Mesendoderm (in vitro differentiated cells): ENCODE measurements around the gene GYPC.
"Not testable (repeated sequence)": the region's sequence is repeated elsewhere in the genome, so short reads cannot be mapped to it uniquely, and the experiment has no call there.

Source experiments
- DNase-seq: peaks from one replicate; pipeline ENCODE4 v3.0.0; 2013
- H2AK5ac ChIP-seq: 2 replicates; pipeline ENCODE4 v1.6.1; 2013; ENCODE audit warnings: low read length, inconsistent platforms
- H2BK120ac ChIP-seq: 2 replicates; pipeline ENCODE4 v1.6.1; 2013; ENCODE audit warnings: low read depth, mild to moderate bottlenecking, low read length, moderate library complexity, mixed read lengths
- H2BK15ac ChIP-seq: replicated peaks from 2 replicates; pipeline ENCODE4 v1.6.1; 2013; ENCODE audit warnings: low read depth, mild to moderate bottlenecking, moderate library complexity
- H2BK5ac ChIP-seq: 2 replicates; pipeline ENCODE4 v1.6.1; 2013; ENCODE audit warnings: low read length, inconsistent platforms
- H3K18ac ChIP-seq: 2 replicates; pipeline ENCODE4 v1.6.1; 2013; ENCODE audit warnings: mild to moderate bottlenecking, low read length, mixed read lengths
- H3K23ac ChIP-seq: one replicate; pipeline ENCODE4 v1.6.1; 2013; ENCODE audit warnings: low read length
- H3K27ac ChIP-seq: 2 replicates; pipeline ENCODE4 v1.5.1; 2013; ENCODE audit warnings: low read depth, mild to moderate bottlenecking, inconsistent platforms, low read length, moderate library complexity
- H3K27me3 ChIP-seq: 2 replicates; pipeline ENCODE4 v1.6.1; 2013; ENCODE audit warnings: low read length, control low read depth, mild to moderate bottlenecking, inconsistent platforms; ENCODE audit not compliant: insufficient read depth, poor library complexity
- H3K36me3 ChIP-seq: 2 replicates; pipeline ENCODE4 v1.6.1; 2013; ENCODE audit warnings: low read length, inconsistent platforms; ENCODE audit not compliant: control insufficient read depth, insufficient read depth
- H3K4ac ChIP-seq: one replicate; pipeline ENCODE4 v1.6.1; 2013; ENCODE audit warnings: low read depth, mild to moderate bottlenecking, low read length, moderate library complexity
- H3K4me1 ChIP-seq: 2 replicates; pipeline ENCODE4 v1.6.1; 2013; ENCODE audit warnings: low read depth, low read length, inconsistent platforms; ENCODE audit not compliant: control insufficient read depth
- H3K4me2 ChIP-seq: 2 replicates; pipeline ENCODE4 v1.6.1; 2013; ENCODE audit warnings: low read length
- H3K4me3 ChIP-seq: 2 replicates; pipeline ENCODE4 v1.5.1; 2013; ENCODE audit warnings: mild to moderate bottlenecking, low read length
- H3K56ac ChIP-seq: one replicate; pipeline ENCODE4 v1.6.1; 2013; ENCODE audit warnings: low read length
- H3K79me1 ChIP-seq: 2 replicates; pipeline ENCODE4 v1.6.1; 2013; ENCODE audit warnings: low read length, inconsistent platforms
- H3K79me2 ChIP-seq: 2 replicates; pipeline ENCODE4 v1.6.1; 2013; ENCODE audit warnings: mild to moderate bottlenecking, low read length; ENCODE audit not compliant: control insufficient read depth, insufficient read depth
- H3K9ac ChIP-seq: 2 replicates; pipeline ENCODE4 v1.6.1; 2013; ENCODE audit warnings: low read length, inconsistent platforms
- H4K5ac ChIP-seq: one replicate; pipeline ENCODE4 v1.6.1; 2013; ENCODE audit warnings: low read length
- H4K8ac ChIP-seq: one replicate; pipeline ENCODE4 v1.6.1; 2013; ENCODE audit warnings: low read depth, mild to moderate bottlenecking, control low read depth, low read length, moderate library complexity
- WGBS: extraction: QIAGEN DNeasy Blood & Tissue Kit; methylation state at CpG from one replicate; pipeline ENCODE4 v1.1.7; 2013; ENCODE audit warnings: low lambda C conversion rate, missing lambda C conversion rate; ENCODE audit not compliant: insufficient coverage; ENCODE audit errors: extremely low coverage; 5-methylcytosine and 5-hydroxymethylcytosine counted together

Gene GYPC

GRCh38 chr2:126645211-126645618 lies 10.7 kb upstream of the GYPC start:
- no peak overlapping the region for H4K8ac ChIP-seq
- no peaks in the 10 kb centered on the region for H3K36me3 ChIP-seq
- no peaks in the 10 kb centered on the region for H3K79me1 ChIP-seq
- no peak overlapping the region for H2BK15ac ChIP-seq
- H3K4me1 ChIP-seq: peaks cover 14% of the 10 kb centered on the region
- H3K56ac ChIP-seq: no peak overlapping the region
- no peaks in the 10 kb centered on the region for H3K79me2 ChIP-seq
- no peak overlapping the region for H3K4me3 ChIP-seq
- H2BK120ac ChIP-seq: no peak overlapping the region
- DNase-seq: no peak
- no peak overlapping the region for H3K18ac ChIP-seq
- no peak overlapping the region for H3K27ac ChIP-seq
- WGBS: no CpG with 5 or more reads among the region's 1 CpG
- no peak overlapping the region for H4K5ac ChIP-seq
- H3K4me2 ChIP-seq: no peak overlapping the region
- H3K27me3 ChIP-seq: no peaks in the 10 kb centered on the region
- no peak overlapping the region for H2AK5ac ChIP-seq
- H3K4ac ChIP-seq: no peak overlapping the region
- no peak overlapping the region for H2BK5ac ChIP-seq
- no peak overlapping the region for H3K9ac ChIP-seq
- no peak overlapping the region for H3K23ac ChIP-seq

- Histone ChIP-seq H4K8ac (no peak overlapping the region), H3K27me3 (no peaks in the 10 kb centered on the region), H3K9ac (no peak overlapping the region), H3K23ac (no peak overlapping the region), H3K4ac (no peak overlapping the region), H3K79me2 (no peaks in the 10 kb centered on the region), H2BK120ac (no peak overlapping the region), H3K4me3 (no peak overlapping the region), H3K36me3 (no peaks in the 10 kb centered on the region), H2AK5ac (no peak overlapping the region), H3K56ac (no peak overlapping the region), H3K79me1 (no peaks in the 10 kb centered on the region), H4K5ac (no peak overlapping the region), H2BK5ac (no peak overlapping the region), H3K27ac (no peak overlapping the region), H2BK15ac (no peak overlapping the region), H3K18ac (no peak overlapping the region), H3K4me1 (peaks cover 14% of the 10 kb centered on the region), H3K4me2 (no peak overlapping the region)
- no peak for DNase-seq
- no CpG with 5 or more reads among the region's 3 CpGs for WGBS
These were observed 9.9 kb upstream of the GYPC start for GRCh38 chr2:126646026-126646425.

- H3K4me1 ChIP-seq: peaks cover 12% of the 10 kb centered on the region
- not testable (repeated sequence) for H2BK5ac ChIP-seq
- whole genome bisulfite sequencing: no CpG with 5 or more reads among the region's 1 CpG
These were observed 8.1 kb upstream of the GYPC start for GRCh38 chr2:126647714-126648344.

GRCh38 chr2:126648345-126648786 lies 7.6 kb upstream of the GYPC start:
- H3K4me1 ChIP-seq, H3K18ac ChIP-seq, H3K4ac ChIP-seq, H3K27me3 ChIP-seq, H2BK15ac ChIP-seq, H3K9ac ChIP-seq, H3K27ac ChIP-seq, H3K36me3 ChIP-seq, H3K23ac ChIP-seq, H4K5ac ChIP-seq, DNase-seq, H4K8ac ChIP-seq, H2BK120ac ChIP-seq, H3K79me1 ChIP-seq, H2AK5ac ChIP-seq, H3K56ac ChIP-seq, H3K4me2 ChIP-seq, H3K4me3 ChIP-seq, H2BK5ac ChIP-seq, H3K79me2 ChIP-seq: not testable (repeated sequence)
- WGBS: no CpG with 5 or more reads among the region's 5 CpGs

More at GRCh38 chr2:126647714-126648344, 8.1 kb upstream of the GYPC start:
- H3K4me3 ChIP-seq, H3K9ac ChIP-seq, H4K8ac ChIP-seq, H2BK15ac ChIP-seq, H2BK120ac ChIP-seq, H3K56ac ChIP-seq, H3K18ac ChIP-seq, H3K23ac ChIP-seq, H2AK5ac ChIP-seq, H3K27me3 ChIP-seq, H3K36me3 ChIP-seq, H3K79me1 ChIP-seq, DNase-seq, H3K4me2 ChIP-seq, H3K27ac ChIP-seq, H3K79me2 ChIP-seq, H4K5ac ChIP-seq, H3K4ac ChIP-seq: not testable (repeated sequence)

GRCh38 chr2:126649101-126649500 lies 6.9 kb upstream of the GYPC start:
- H3K56ac ChIP-seq: no peak overlapping the region
- H4K5ac ChIP-seq: no peak overlapping the region
- no peaks in the 10 kb centered on the region for H3K79me1 ChIP-seq
- no peak overlapping the region for H3K27ac ChIP-seq
- H2BK120ac ChIP-seq: no peak overlapping the region
- H3K36me3 ChIP-seq: no peaks in the 10 kb centered on the region
- H3K27me3 ChIP-seq: no peaks in the 10 kb centered on the region
- H4K8ac ChIP-seq: no peak overlapping the region
- no peak overlapping the region for H3K23ac ChIP-seq
- no peak overlapping the region for H3K4me2 ChIP-seq
- no peak for DNase-seq
- no peak overlapping the region for H2AK5ac ChIP-seq
- no peak overlapping the region for H2BK5ac ChIP-seq
- WGBS: no CpG with 5 or more reads among the region's 1 CpG
- H3K4me3 ChIP-seq: no peak overlapping the region
- H3K79me2 ChIP-seq: no peaks in the 10 kb centered on the region
- no peak overlapping the region for H3K18ac ChIP-seq
- H3K4ac ChIP-seq: no peak overlapping the region
- no peaks in the 10 kb centered on the region for H3K4me1 ChIP-seq
- H2BK15ac ChIP-seq: no peak overlapping the region
- no peak overlapping the region for H3K9ac ChIP-seq

GRCh38 chr2:126650994-126651393 lies 5.0 kb upstream of the GYPC start:
- H3K36me3 ChIP-seq: no peaks in the 10 kb centered on the region
- no peak for DNase-seq

More at GRCh38 chr2:126650994-126651393, 5.0 kb upstream of the GYPC start:
- Histone ChIP-seq H3K18ac (no peak overlapping the region), H2AK5ac (no peak overlapping the region), H4K5ac (no peak overlapping the region), H3K56ac (no peak overlapping the region), H2BK5ac (no peak overlapping the region), H2BK15ac (no peak overlapping the region), H3K79me1 (no peaks in the 10 kb centered on the region), H3K4me3 (no peak overlapping the region), H3K27me3 (no peaks in the 10 kb centered on the region), H3K4me2 (no peak overlapping the region), H3K23ac (no peak overlapping the region), H3K27ac (no peak overlapping the region), H3K4ac (no peak overlapping the region), H3K9ac (no peak overlapping the region), H3K4me1 (peaks cover 7% of the 10 kb centered on the region), H3K79me2 (no peaks in the 10 kb centered on the region), H4K8ac (no peak overlapping the region), H2BK120ac (no peak overlapping the region)
- WGBS: no CpG with 5 or more reads among the region's 3 CpGs
